ENCODE measurements around the gene HNRNPH1. TPM values are rescaled to one million over a fixed set of nuclear protein-coding genes. Genes with fewer than 3 reads are reported as not detected.

HNRNPH1 gene
- total RNA-seq (2022; extraction: Qiagen RNA extraction; ENCODE audit: low read depth), result 487 to 731 TPM (median 520 TPM) in 5 replicates

GRCh38 chr5:179623003-179623905 is at the start of gene HNRNPH1:
Gene HNRNPH1 (minus strand): TSS chr5:179623671. CDS start chr5:179623133, 538 bp downstream.

Other genes starting within 250 kb of the HNRNPH1 start
- 27.1 to 31.2 TPM (median 29.0 TPM) in 5 replicates for gene RUFY1, start 73.1 kb downstream of the HNRNPH1 start, total RNA-seq (2022; extraction: Qiagen RNA extraction; ENCODE audit: low read depth)
- not detected in 5 replicates for gene CBY3, start 57.4 kb upstream of the HNRNPH1 start, total RNA-seq (2022; extraction: Qiagen RNA extraction; ENCODE audit: low read depth)
- gene CANX, start 75.3 kb upstream of the HNRNPH1 start, total RNA-seq (2022; extraction: Qiagen RNA extraction; ENCODE audit: low read depth), result 352 to 462 TPM (median 395 TPM) in 5 replicates
- gene MAML1, start 109.2 kb upstream of the HNRNPH1 start, total RNA-seq (2022; extraction: Qiagen RNA extraction; ENCODE audit: low read depth), result 18.3 to 21.6 TPM (median 21.2 TPM) in 5 replicates
- gene LTC4S, start 170.3 kb upstream of the HNRNPH1 start, total RNA-seq (2022; extraction: Qiagen RNA extraction; ENCODE audit: low read depth), result 0.16 TPM in 1 of 5 replicates, not detected in the others
- 233 to 272 TPM (median 255 TPM) in 5 replicates for gene MGAT4B, start 183.2 kb upstream of the HNRNPH1 start, total RNA-seq (2022; extraction: Qiagen RNA extraction; ENCODE audit: low read depth)
- gene SQSTM1, start 197.2 kb upstream of the HNRNPH1 start, total RNA-seq (2022; extraction: Qiagen RNA extraction; ENCODE audit: low read depth), result 1,418 to 2,161 TPM (median 1,454 TPM) in 5 replicates
- 12.8 to 23.9 TPM (median 20.0 TPM) in 5 replicates for gene MRNIP, start 235.1 kb upstream of the HNRNPH1 start, total RNA-seq (2022; extraction: Qiagen RNA extraction; ENCODE audit: low read depth)

All from A549 treated with CpdA at 1 μM for 4 hours (cell line).